Neural cell (in vitro differentiated cells): ENCODE results near the gene MUC22. TPM values are rescaled to one million over a fixed set of nuclear protein-coding genes. Genes with fewer than 3 reads are reported as not detected.

Experiments
- H2AFZ ChIP-seq: fragments of 200-600, 300-800 bp; sonication (generic), shearing (Covaris generic); 2 replicates; pipeline ENCODE4 v1.6.0; 2014; ENCODE audit warnings: low read depth, mild to moderate bottlenecking, antibody characterized with exemption, low read length, moderate library complexity
- H3F3A ChIP-seq: fragments of 200-600 bp; shearing (Covaris generic); 2 replicates; pipeline ENCODE4 v1.6.1; 2016; ENCODE audit warnings: mild to moderate bottlenecking, moderate library complexity, mixed read lengths, antibody characterized with exemption, low read length; ENCODE audit not compliant: insufficient read depth, poor library complexity, severe bottlenecking
- H3K27ac ChIP-seq: fragments of 200-600, 300-800 bp; sonication (generic), shearing (Covaris generic); 2 replicates; pipeline ENCODE4 v1.5.1; 2014; ENCODE audit warnings: mild to moderate bottlenecking, low read length, moderate library complexity
- H3K27me3 ChIP-seq: fragments of 300-800, 200-600 bp; sonication (generic), shearing (Covaris generic); 2 replicates; pipeline ENCODE4 v1.6.0; 2014; ENCODE audit warnings: mild to moderate bottlenecking, low read depth, low read length, moderate library complexity; ENCODE audit not compliant: insufficient read depth
- H3K36me3 ChIP-seq: fragments of 300-800, 200-600 bp; sonication (generic), shearing (Covaris generic); 2 replicates; pipeline ENCODE4 v1.5.1; 2014; ENCODE audit warnings: mild to moderate bottlenecking, antibody characterized with exemption, low read length, moderate library complexity; ENCODE audit not compliant: insufficient read depth
- H3K4me2 ChIP-seq: fragments of 300-800, 200-600 bp; sonication (generic), shearing (Covaris generic); 2 replicates; pipeline ENCODE4 v1.6.0; 2014; ENCODE audit warnings: mild to moderate bottlenecking, low read length
- H3K4me3 ChIP-seq: fragments of 300-800, 200-600 bp; sonication (generic), shearing (Covaris generic); 2 replicates; pipeline ENCODE4 v1.5.1; 2014; ENCODE audit warnings: mild to moderate bottlenecking, low read length, moderate library complexity
- H3K79me2 ChIP-seq: fragments of 200-600 bp; shearing (Covaris generic); replicated peaks from 2 replicates; pipeline ENCODE4 v1.6.0; 2014; ENCODE audit warnings: mild to moderate bottlenecking, low read length, moderate library complexity; ENCODE audit not compliant: insufficient read depth
- H3K9ac ChIP-seq: fragments of 300-800, 200-600 bp; sonication (generic), shearing (Covaris generic); 2 replicates; pipeline ENCODE4 v1.6.1; 2016; ENCODE audit warnings: mild to moderate bottlenecking, low read length, mixed read lengths
- H3K9me2 ChIP-seq: fragments of 200-600 bp; shearing (Covaris generic); 2 replicates; pipeline ENCODE4 v1.6.1; 2016; ENCODE audit warnings: mild to moderate bottlenecking, low read length, mixed read lengths; ENCODE audit not compliant: insufficient read depth
- H3K9me3 ChIP-seq: fragments of 200-600, 300-800 bp; sonication (generic), shearing (Covaris generic); 2 replicates; pipeline ENCODE4 v1.6.1; 2016; ENCODE audit warnings: mild to moderate bottlenecking, mixed run types, low read length, moderate library complexity, mixed read lengths
- H4K20me1 ChIP-seq: fragments of 200-600 bp; shearing (Covaris generic); 2 replicates; pipeline ENCODE4 v1.6.1; 2016; ENCODE audit warnings: mild to moderate bottlenecking, mixed run types; ENCODE audit not compliant: insufficient read depth
- CTCF ChIP-seq: fragments of 450-650 bp; IDR thresholded peaks from 2 replicates; pipeline ENCODE4 v1.5.1; 2014; ENCODE audit warnings: antibody characterized with exemption, mild to moderate bottlenecking, moderate library complexity; ENCODE audit not compliant: poor library complexity, severe bottlenecking
- EP300 ChIP-seq: fragments of 450-650 bp; conservative IDR thresholded peaks from 2 replicates; pipeline ENCODE4 v1.6.1; 2014; ENCODE audit warnings: antibody characterized with exemption, mild to moderate bottlenecking, moderate library complexity; ENCODE audit not compliant: poor library complexity, severe bottlenecking
- EZH2 ChIP-seq: fragments of 200-600, 300-800 bp; shearing (Covaris generic), sonication (generic); IDR thresholded peaks from 2 replicates; pipeline ENCODE4 v1.6.1; 2014; ENCODE audit warnings: antibody characterized with exemption, low read length, borderline replicate concordance, mild to moderate bottlenecking; ENCODE audit not compliant: insufficient read depth, poor library complexity, severe bottlenecking
- MXI1 ChIP-seq: fragments of 450-650 bp; conservative IDR thresholded peaks from 2 replicates; pipeline ENCODE4 v1.6.1; 2014; ENCODE audit warnings: antibody characterized with exemption, mild to moderate bottlenecking; ENCODE audit not compliant: poor library complexity, severe bottlenecking
- POLR2AphosphoS5 ChIP-seq: IDR thresholded peaks from 2 replicates; pipeline ENCODE4 v1.6.1; 2012
- RAD21 ChIP-seq: fragments of 450-650 bp; conservative IDR thresholded peaks from 2 replicates; pipeline ENCODE4 v1.6.1; 2014; ENCODE audit warnings: antibody characterized with exemption, mild to moderate bottlenecking, moderate library complexity
- SMC3 ChIP-seq: fragments of 450-650 bp; conservative IDR thresholded peaks from 2 replicates; pipeline ENCODE4 v1.6.1; 2014; ENCODE audit warnings: antibody characterized with exemption, mild to moderate bottlenecking, moderate library complexity; ENCODE audit not compliant: poor library complexity
- TAF1 ChIP-seq: IDR thresholded peaks from 2 replicates; pipeline ENCODE4 v1.6.1; 2012; ENCODE audit warnings: low read depth
- polyA plus RNA-seq: library from polyadenylated mRNA; depleted of rRNA; stranded (reverse); fragments of >200 nt; gene quantifications from 2 replicates; pipeline ENCODE4 v1.2.3, GENCODE V29; 2014
- TF ChIP-seq, protein P1 (sequence below): IDR thresholded peaks from 2 replicates; pipeline ENCODE4 v1.6.1; 2012; ENCODE audit warnings: borderline replicate concordance

The MUC22 gene
- polyA plus RNA-seq, 1 donor from 2014 or later = not detected

DNA sequence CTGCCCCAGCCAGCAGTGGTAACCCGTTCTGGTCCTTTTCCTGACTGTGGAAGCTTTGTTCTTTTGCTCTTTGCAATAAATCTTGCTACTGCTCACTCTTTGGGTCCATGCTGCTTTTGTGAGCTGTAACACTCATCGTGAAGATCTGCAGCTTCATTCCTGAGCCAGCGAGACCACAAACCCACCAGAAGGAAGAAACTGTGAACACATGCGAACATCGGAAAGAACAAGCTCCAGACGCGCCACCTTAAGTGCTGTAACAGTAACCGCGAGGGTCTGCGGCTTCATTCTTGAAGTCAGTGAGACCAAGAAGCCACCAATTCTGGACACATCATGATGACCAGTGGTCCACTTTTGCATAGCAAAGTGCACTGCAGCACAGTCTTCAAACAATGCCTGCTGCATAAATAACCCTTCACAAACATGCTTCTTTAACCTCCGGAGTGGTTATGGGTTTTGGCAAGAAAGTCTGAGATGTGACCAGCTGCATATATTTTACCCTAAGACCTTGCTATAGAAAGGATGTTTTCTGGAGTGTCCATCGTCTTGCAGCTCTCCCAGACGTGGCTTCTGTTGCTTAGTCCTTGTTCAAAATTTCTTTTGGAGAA is 8.9 kb upstream of the MUC22 start:
- TF ChIP-seq TAF1 (no peak), MXI1 (no peak), POLR2AphosphoS5 (no peak), EP300 (no peak), EZH2 (no peak), CTCF (no peak), SMC3 (no peak), RAD21 (no peak)
- TF ChIP-seq, protein P1, sequence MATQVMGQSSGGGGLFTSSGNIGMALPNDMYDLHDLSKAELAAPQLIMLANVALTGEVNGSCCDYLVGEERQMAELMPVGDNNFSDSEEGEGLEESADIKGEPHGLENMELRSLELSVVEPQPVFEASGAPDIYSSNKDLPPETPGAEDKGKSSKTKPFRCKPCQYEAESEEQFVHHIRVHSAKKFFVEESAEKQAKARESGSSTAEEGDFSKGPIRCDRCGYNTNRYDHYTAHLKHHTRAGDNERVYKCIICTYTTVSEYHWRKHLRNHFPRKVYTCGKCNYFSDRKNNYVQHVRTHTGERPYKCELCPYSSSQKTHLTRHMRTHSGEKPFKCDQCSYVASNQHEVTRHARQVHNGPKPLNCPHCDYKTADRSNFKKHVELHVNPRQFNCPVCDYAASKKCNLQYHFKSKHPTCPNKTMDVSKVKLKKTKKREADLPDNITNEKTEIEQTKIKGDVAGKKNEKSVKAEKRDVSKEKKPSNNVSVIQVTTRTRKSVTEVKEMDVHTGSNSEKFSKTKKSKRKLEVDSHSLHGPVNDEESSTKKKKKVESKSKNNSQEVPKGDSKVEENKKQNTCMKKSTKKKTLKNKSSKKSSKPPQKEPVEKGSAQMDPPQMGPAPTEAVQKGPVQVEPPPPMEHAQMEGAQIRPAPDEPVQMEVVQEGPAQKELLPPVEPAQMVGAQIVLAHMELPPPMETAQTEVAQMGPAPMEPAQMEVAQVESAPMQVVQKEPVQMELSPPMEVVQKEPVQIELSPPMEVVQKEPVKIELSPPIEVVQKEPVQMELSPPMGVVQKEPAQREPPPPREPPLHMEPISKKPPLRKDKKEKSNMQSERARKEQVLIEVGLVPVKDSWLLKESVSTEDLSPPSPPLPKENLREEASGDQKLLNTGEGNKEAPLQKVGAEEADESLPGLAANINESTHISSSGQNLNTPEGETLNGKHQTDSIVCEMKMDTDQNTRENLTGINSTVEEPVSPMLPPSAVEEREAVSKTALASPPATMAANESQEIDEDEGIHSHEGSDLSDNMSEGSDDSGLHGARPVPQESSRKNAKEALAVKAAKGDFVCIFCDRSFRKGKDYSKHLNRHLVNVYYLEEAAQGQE = no peak
- Histone ChIP-seq H3K79me2 (no peaks in the 10 kb centered on the region), H3K9me3 (no peaks in the 10 kb centered on the region), H3K36me3 (no peaks in the 10 kb centered on the region), H2AFZ (no peak overlapping the region), H3F3A (no peaks in the 10 kb centered on the region), H3K9me2 (no peaks in the 10 kb centered on the region), H3K27ac (no peak overlapping the region), H3K4me2 (no peak overlapping the region), H3K9ac (no peak overlapping the region), H3K4me3 (no peak overlapping the region), H3K27me3 (no peaks in the 10 kb centered on the region), H4K20me1 (no peaks in the 10 kb centered on the region)

DNA sequence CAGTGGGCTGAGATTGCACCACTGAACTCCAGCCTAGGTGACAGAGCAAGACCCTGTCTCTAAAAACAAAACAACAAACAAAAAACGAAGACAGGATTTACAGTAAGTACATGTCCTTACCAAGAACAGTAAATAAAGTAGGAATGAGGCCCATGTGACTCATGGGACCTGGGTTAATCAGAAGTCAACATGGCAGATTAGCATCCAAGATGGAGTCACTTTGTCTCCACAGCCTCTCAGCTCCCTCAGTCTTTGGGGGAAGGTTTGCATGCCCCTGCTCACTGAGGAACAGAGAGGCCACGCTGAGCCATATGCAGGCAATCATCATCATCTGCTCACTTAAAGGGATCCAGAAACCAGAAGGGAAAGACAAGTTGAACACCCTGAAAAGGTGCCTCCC is 7.8 kb upstream of the MUC22 start:
- no peaks in the 10 kb centered on the region for H3K9me2 ChIP-seq
- no peak overlapping the region for H3K4me2 ChIP-seq
- H3K9me3 ChIP-seq = no peaks in the 10 kb centered on the region
- H3K36me3 ChIP-seq = no peaks in the 10 kb centered on the region
- H3F3A ChIP-seq = no peaks in the 10 kb centered on the region
- no peak overlapping the region for H3K27ac ChIP-seq
- no peaks in the 10 kb centered on the region for H4K20me1 ChIP-seq
- H3K79me2 ChIP-seq = no peaks in the 10 kb centered on the region
- no peak overlapping the region for H3K4me3 ChIP-seq
- no peak overlapping the region for H3K9ac ChIP-seq
- H3K27me3 ChIP-seq = no peaks in the 10 kb centered on the region
- TF ChIP-seq POLR2AphosphoS5 (no peak), CTCF (no peak), SMC3 (no peak), TAF1 (no peak), RAD21 (no peak), EZH2 (no peak), EP300 (no peak), MXI1 (no peak)
- TF ChIP-seq, protein P1 = no peak
- no peak overlapping the region for H2AFZ ChIP-seq
